NCI-H2081 (cell line): Measurements from ENCODE around the gene CIB4.
"Not testable (repeated sequence)": the region's sequence is repeated elsewhere in the genome, so short reads cannot be mapped to it uniquely, and the experiment has no call there.

Experiments
- DNase-seq, 2 experiments: peaks; one replicate each; lab custom pipeline; 2025; lab: John Stamatoyannopoulos, UW

The CIB4 gene

GRCh38 chr2:26568076-26568890 is 72.9 kb downstream of the CIB4 start:
- no peak for DNase-seq

- DNase-seq, result no peak
These were observed 73.6 kb downstream of the CIB4 start for GRCh38 chr2:26567534-26567933.

DNA sequence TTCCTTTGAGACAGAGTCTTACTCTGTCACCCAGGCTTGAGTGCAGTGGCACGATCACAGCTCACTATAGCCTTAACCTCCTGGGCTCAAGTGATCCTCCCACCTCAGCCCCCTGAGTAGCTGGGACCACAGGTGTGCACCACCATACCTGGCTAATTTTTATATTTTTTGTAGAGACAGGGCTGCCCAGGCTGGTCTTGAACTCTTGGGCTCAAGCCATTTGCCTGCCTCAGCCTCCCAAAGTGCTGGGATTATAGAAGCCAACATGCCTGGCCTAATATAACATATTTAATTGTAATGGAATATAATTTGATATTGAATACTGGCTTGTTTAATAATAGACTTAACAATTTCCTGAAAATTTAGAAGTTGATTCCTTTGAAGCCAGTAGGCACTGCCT is 74.4 kb downstream of the CIB4 start:
- DNase-seq, result not testable (repeated sequence)

DNA sequence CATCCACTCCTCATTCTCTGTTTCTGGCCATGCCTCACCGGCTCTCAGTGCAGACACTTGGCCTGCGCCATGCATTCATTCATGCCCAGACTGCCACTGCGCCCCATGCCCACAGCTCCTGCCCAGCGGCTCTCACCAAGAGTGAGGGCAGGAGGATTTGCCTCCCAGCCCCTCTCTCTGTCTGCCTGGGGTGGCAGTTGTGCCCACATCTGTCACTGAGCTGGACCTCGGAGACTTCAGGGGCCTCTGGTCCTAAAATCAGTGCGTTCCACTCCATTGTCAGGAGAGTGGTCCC is 75.1 kb downstream of the CIB4 start:
- no peak for DNase-seq

DNA sequence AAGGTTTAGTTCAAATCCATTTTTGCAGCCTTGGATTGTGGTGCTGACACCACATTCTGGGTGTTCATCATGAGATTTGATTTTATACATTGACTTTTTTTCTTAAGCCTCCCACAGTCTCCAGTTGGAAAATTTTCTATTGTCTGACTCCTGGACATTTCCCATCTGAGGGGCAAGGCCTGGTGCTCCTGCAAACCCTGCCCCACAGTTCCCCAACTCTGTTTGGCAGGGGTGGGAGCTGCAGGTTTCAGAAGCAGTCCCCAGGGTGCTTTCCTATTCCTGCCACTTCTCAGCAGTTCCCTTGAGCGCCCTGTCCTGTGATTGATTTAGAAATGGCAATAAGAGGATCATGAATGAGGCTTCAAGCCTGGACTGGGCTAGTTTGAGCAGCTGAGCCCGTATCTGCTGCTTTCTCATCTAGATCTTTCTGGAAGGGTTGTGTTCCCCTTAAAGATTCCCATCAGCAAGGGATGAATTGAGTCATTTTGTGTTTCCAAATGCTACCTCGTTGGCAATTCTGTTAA is 77.0 kb downstream of the CIB4 start:
- DNase-seq, result no peak

DNA sequence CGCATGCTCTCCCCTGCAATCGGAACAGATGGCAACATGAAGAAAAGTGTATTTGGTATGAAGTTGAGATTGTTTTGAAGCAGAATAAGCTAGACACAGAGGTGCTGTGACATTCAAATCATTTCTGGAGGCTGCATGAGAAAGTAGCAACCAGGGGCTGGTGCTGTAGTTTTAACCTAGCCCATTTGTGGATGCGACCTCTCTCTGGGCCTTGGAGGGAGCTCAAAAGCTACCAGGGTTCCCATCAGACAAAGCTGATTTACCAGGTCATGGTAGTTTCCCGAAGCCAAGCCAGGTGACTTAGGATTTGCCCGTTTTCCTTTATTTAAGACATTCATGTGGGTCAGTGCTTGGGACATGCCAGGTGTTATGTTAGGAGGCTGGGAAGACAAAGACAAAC is 77.5 kb downstream of the CIB4 start:
- DNase-seq, result no peak

DNA sequence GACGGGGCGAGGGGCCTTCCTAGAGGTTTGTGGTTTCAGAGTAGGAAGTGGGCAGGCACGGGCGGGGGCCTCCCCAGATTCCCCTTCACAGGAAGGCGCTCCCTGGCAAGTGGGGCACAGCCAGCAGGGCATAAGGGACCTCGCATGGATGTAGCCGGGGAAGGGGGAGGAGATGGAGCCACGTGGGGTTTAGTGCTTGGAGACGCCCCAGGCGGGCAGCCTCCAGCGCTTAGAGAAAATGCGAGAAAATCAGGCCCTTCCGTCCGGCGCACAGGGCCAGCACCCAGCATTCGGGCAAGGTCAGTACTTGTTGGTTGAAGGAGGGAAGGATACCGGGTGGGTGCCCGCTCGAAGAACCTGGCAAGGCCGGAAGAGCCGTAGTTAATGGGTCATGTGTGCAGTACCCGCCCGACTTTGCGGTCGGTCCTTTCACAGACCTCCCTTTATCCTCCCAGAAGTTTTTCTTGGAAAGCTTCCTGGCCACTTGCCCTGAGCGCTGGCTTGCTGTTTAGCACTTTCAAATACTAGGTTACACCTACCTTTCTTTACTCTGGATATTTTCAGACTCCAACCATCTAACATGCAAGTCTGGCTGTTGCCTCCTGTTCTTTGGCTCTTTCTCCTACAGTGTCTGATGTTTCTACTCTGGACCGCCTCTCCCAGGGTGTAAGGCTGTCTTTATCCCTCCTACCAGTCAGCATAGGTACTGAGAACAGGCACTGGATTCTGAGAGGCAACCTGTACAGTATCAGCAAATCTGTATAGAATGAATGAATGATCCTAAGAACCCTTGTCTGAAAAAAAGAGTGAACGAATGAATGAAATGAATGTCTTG is 78.1 kb downstream of the CIB4 start:
- DNase-seq, result peak; percentile 44 to 75

DNA sequence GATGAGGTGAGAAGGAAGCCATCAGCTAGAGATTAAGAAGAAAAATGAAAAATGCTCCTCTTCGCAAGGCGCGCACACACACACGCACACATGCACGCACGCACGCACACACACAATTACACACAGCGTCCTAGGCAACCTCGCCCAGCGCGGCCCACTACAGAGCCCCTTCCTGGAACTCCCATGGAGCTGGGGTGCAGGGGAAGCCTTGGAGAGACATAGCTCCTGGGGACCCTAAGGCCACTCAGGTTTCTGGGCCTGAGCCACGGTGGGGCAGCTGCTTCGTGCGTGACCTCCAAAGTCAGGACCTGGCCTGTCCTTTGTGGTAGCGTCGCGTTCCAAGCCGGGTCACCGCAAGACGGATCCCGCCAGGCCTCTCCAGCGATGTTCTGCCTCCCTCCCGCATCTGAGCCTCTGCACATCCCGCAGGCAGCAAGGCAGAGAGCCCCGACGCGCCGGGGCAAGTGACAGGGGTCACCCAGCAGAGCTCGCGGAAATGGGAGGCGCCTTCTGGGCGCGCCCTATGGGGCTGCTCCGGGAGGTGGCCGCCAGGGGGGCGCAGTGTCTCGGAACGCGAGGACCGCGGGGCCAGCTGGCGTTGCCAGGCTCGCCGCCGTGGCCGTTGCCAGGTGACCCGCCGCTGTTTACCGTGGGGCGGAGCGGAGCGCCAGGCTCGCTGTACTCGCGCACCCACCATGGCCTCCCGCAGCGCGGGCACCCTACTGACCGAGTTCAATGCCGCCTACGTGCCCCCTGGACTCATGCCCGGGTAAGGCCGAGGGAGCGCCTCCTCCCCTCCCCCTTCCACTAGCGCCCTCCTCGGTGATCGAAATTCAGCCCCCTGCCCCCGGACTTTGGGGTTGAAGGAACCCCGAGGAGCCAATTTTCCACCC is 79.0 kb downstream of the CIB4 start:
- peak; percentile 69 to 89 for DNase-seq

- DNase-seq, result no peak
These were observed 79.8 kb downstream of the CIB4 start for GRCh38 chr2:26561376-26561775.

DNA sequence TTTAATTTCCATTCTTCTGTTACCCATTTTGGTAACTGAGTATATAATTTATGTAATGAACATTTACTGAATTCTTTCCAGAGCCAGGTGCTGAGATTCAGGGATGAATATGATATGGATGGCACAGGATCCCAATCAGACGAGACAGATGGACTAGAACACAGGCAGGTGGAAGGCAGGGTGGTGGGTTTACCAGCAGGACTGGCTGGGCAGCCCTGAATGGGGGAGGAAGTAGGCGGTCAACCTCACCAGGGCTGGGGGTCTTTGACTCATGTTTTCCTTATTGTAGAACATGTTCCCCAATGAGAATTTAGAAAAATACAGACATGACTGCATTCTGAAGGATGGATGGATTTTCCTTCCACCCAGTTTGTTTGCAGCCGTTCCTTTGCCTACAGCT is 80.3 kb downstream of the CIB4 start:
- DNase-seq, result no peak

DNA sequence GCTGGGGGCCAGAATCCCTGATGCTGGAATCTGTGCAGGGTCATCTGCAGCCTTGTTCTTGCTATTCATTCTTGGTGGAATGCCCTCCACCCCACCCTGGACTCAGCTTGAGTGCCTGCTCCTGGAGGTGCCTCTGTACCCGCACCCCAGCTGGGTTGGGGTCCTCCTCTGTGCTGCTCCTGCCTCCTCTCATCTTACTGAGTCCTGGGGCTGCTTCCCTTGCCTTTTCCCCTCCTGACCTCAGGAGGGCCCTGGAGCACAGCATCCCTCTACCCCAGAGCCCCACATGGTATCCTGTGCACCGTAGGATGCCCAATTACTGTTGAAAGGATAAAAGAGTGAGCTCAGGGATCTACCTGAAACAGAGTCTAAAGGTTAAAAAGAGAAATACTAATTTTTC is 81.6 kb downstream of the CIB4 start:
- peak in 1 of 2 experiments; percentile 46 for DNase-seq

DNA sequence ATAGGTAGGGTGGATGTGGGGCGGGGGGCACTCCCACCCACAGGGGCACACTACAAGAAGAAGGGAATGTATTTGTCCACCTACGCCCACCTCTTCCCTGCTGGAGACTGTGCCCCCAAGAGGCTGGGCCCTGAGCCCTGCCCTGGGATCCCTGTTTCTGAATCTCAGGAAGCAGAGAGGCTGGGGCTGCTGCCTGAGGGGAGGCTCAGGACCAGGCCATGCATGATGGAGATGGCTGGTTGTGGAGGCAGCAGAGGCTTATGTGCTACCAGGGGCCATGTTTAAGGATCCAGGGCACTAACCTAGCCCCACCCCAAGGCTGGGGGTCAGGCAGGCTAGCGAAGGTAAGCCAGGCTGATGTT is 82.1 kb downstream of the CIB4 start:
- DNase-seq, result no peak

DNA sequence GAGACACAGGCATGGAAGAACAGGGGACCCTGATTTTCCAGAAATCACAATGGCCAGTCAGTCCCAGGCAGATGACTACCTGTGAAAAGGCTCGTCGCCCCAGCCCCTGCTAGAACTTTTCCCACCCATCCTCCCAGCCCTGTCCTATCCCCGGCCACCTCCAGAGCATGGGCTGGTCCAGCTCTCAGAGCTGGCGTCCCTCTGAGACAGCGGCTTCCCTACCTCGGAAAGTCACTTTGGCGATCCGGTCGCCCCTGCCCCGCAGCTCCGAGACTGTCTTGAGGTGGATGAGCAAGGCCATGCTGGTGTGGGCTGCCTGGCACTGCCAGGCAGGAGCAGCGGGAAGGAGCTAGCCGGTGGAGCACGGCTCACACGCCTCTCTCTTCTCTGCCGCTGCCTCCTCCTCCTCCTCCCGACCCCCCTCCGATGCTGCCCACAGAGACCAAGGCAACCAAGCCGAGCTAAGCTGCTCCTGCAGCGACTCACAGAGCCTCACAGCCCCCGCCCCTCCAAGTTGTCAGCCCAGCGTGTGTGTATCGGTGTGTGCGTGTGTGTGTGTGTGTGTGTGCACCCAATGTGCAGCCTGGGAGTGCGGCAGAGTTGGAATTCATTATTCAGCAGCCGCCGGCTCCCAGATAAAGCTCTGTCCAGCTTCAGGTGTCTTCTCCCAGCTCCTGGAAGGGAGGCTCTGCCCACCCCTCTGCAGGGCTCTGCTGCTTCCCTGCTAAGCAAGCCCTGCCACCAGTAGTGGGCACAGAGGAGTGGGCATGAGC is 82.7 kb downstream of the CIB4 start:
- DNase-seq, result no peak

GRCh38 chr2:26557244-26557925 is 83.8 kb downstream of the CIB4 start:
- DNase-seq, result no peak

DNA sequence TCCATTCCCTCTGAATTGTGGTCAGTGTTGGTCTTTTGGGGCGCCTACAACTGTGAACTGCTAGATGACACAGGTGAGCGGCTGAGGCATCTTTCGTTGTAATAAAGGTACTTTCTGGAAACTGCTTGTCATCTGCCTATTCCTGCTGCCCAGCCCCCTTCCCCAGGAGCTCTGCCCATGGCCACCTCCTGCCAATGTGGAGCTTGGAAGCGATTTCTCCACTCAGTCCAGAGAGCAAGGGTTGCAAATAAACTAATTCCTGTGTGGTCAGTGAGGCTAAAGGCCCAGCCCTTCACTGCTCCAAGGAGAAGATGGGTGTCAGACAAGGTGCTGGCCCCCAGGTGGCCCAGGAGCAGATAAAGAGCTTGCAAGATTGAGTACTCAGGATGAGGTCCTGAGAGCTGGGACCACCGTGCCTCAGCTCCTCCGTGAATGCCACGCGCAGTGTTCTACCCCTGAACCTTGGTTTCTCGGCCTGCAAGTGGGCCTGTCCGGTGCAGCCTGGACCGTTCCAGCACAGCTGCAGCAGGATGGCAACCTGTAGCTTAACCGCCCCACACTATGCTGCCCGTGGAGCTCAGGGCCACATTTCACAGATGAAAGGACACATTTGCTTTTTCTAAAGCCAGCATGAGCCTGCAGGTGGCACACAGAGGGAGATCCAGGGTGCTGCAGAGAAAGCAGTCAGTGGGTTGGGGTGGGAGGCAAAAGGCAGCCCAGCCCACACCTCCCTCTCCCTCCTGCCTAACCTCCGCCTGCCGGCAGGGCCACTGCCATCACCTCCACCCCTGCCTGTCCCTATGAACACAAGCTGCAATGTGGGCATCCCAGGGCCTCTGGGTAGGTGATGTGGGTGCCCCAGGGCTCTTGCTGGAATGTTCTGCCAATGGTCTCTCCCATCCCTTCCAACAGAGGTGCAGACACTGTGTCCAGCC is 84.6 kb downstream of the CIB4 start:
- DNase-seq, result peak in 1 of 2 experiments; percentile 60

- no peak for DNase-seq
These were observed 85.7 kb downstream of the CIB4 start for GRCh38 chr2:26555246-26556133.

DNA sequence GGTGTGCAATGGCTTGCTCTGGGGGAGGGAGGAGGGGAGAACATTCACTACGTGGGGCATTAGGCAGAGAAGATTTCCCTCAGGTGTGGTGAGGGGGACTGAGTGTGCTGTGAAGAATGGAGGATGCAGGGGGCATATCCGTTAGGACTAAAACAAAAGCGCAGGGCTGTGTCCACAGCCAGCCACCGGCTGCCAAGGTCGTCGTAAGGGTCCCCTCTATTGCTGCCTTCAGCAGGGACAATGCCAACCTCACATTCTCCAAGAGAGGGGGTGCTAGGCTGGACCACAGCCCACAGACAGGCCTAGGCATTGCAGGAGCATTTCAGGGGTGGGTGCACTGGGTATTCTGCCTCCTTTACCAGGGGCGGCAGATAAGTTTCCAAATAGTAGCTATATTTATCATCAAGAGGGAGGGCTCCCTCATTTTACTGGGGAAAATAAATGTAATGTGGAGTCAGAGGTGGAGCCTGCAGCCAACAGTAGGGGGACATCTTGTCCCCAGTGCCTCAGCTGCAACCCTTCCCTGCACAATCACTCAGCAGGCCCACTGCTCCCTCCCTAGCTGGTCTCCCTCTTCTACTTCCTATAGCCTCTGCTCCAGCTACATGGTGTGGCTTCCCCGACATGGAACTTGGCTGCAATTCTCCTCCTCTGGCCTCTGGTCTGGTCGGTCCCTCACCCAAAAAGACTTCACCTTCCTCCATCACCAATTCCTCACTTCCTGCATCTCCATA is 88.4 kb downstream of the CIB4 start:
- DNase-seq, result no peak
